Psoas muscle (tissue), 8 donors: Measurements from ENCODE around the gene RAPGEF6. TPM values are rescaled to one million over a fixed set of nuclear protein-coding genes. Genes with fewer than 3 reads are reported as not detected.

ENCODE experiments used
- ATAC-seq, 4 donors: fragments of 200-7000 bp; cut with Tn5 transposase; one replicate each; pipeline ENCODE4 v1.9.1; 2020; ENCODE audit warnings: moderate library complexity in 3 of 4, mild to moderate bottlenecking in 2 of 4
- DNase-seq, 2 donors: peaks; one replicate each; pipeline ENCODE4 v3.0.0-alpha.2; 2020
- H3K27ac ChIP-seq: fragments of 200-600 bp; one replicate; pipeline ENCODE4 v1.8.0; 2022
- H3K27me3 ChIP-seq, 3 donors: fragments of 200-600 bp in 1 of 3; one replicate each; pipeline versions ENCODE4 v1.6.1 to v1.8.0; 2013 to 2022; ENCODE audit warnings: low read length in 2 of 3, mild to moderate bottlenecking in 2 of 3, moderate library complexity in 1 of 3; ENCODE audit not compliant: insufficient read depth in 3 of 3
- H3K36me3 ChIP-seq, 2 donors: fragments of 200-600 bp in 1 of 2; one replicate each; pipeline versions ENCODE4 v1.6.1 to v1.8.0; 2013 to 2022; ENCODE audit warnings: low read depth in 1 of 2, mild to moderate bottlenecking in 1 of 2, moderate library complexity in 1 of 2; ENCODE audit not compliant: insufficient read depth in 1 of 2
- H3K4me1 ChIP-seq: fragments of 200-600 bp; one replicate; pipeline ENCODE4 v1.8.0; 2022
- H3K4me3 ChIP-seq: fragments of 200-600 bp; one replicate; pipeline ENCODE4 v1.8.0; 2022; ENCODE audit warnings: mild to moderate bottlenecking
- H3K9me3 ChIP-seq: fragments of 200-600 bp; one replicate; pipeline ENCODE4 v1.8.0; 2022
- WGBS, 3 donors: extraction: QIAGEN DNeasy Blood & Tissue Kit; methylation state at CpG; one replicate each; pipeline versions ENCODE4 v1.1.6 to v1.1.7; 2013; 5-methylcytosine and 5-hydroxymethylcytosine counted together
- intact Hi-C, 2 donors: fragments of 100-400 bp; cut with DNase I; formaldehyde crosslinking; loops; one replicate each; pipeline versions ENCODE4 v1.11.0 to v1.14.2; 2022
- polyA plus RNA-seq, 3 donors: library from polyadenylated mRNA; stranded (reverse); fragments of 200-250 nt; gene quantifications; one replicate each; pipeline ENCODE4 v1.2.3, GENCODE V29; 2013
- total RNA-seq, 4 donors: library from RNA; stranded (reverse); fragmentation: NEBNext Ultra II Directional in 2 of 4; extraction: Animal tissue kit (Norgen Biotek cat#: 25700) in 2 of 4; gene quantifications; one replicate each; pipeline versions ENCODE4 v1.2.1 to v1.2.4, GENCODE V29; 2021 to 2023
- TF ChIP-seq, protein P1 (sequence below): fragments of 200-600 bp; IDR thresholded peaks from one replicate; pipeline ENCODE4 v1.8.0; 2022; ENCODE audit warnings: antibody characterized with exemption
- donor health status: healthy with polysubstance abuse.
- donor health status: DM: no; HTN: no; CAD: no; lungs with moderate emphysema.
- donor health status: Bipolar disorder and iron deficiency.
- donor health status: healthy.
- donor health status: DM: yes; HTN: yes; CAD: no.
- donor health status: DM: no; HTN: no; CAD: no.
- donor health status: DM: no; HTN: no; CAD: no.
- donor health status: DM: yes; HTN: yes; CAD: no.

Gene RAPGEF6
- total and polyA plus RNA-seq, 7 donors: 1.7 to 14.1 (median 6.9) TPM

- H3K4me1 ChIP-seq: no peaks in the 10 kb centered on the region
- no peaks in the 10 kb centered on the region for H3K9me3 ChIP-seq
- TF ChIP-seq, protein P1, sequence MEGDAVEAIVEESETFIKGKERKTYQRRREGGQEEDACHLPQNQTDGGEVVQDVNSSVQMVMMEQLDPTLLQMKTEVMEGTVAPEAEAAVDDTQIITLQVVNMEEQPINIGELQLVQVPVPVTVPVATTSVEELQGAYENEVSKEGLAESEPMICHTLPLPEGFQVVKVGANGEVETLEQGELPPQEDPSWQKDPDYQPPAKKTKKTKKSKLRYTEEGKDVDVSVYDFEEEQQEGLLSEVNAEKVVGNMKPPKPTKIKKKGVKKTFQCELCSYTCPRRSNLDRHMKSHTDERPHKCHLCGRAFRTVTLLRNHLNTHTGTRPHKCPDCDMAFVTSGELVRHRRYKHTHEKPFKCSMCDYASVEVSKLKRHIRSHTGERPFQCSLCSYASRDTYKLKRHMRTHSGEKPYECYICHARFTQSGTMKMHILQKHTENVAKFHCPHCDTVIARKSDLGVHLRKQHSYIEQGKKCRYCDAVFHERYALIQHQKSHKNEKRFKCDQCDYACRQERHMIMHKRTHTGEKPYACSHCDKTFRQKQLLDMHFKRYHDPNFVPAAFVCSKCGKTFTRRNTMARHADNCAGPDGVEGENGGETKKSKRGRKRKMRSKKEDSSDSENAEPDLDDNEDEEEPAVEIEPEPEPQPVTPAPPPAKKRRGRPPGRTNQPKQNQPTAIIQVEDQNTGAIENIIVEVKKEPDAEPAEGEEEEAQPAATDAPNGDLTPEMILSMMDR: no peak
- no peaks in the 10 kb centered on the region for H3K27me3 ChIP-seq
- H3K4me3 ChIP-seq: no peak overlapping the region
- DNase-seq (no peak), ATAC-seq (no peak)
- no peak overlapping the region for H3K27ac ChIP-seq
- WGBS, 3 donors: 95 to 97% (median 97%) methylated on average over 3 of the region's 3 CpGs
- H3K36me3 ChIP-seq: peaks cover 0 to 68% of the 10 kb centered on the region in 2 donors
- intact Hi-C loops: no loop called here
Measured at GRCh38 chr5:131396015-131396414, 239.0 kb downstream of the RAPGEF6 start.

DNA sequence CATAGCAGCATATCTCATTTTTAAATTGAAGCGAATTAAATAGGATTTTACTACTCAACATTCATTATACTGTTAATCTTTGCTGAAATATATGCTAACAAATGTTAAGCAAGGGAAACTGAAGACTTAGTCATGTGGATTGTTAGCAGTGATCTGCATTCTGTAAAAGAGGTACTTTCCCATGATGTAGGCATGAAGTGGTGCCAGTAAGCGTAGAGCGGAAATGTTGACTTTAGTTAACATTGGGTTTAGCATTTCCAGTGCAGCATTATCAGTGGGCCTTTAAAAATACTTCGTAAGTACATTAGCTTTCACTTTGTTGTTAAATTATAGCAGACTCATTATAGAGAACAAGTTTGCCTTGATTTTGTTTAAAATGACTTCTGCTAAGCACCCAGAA is 240.9 kb downstream of the RAPGEF6 start:
- no peak overlapping the region for H3K4me3 ChIP-seq
- H3K27ac ChIP-seq: no peak overlapping the region
- no peaks in the 10 kb centered on the region for H3K9me3 ChIP-seq
- peak in 1 of 4 donors; percentile 41 for ATAC-seq
- WGBS, 3 donors: 69 to 86% (median 75%) methylated on average over 4 of the region's 4 CpGs
- DNase-seq: no peak
- TF ChIP-seq, protein P1: no peak
- H3K4me1 ChIP-seq: no peaks in the 10 kb centered on the region
- peaks cover 0 to 69% of the 10 kb centered on the region in 2 donors for H3K36me3 ChIP-seq
- no peaks in the 10 kb centered on the region for H3K27me3 ChIP-seq
- intact Hi-C loops: no loop called here

- peaks cover 0 to 66% of the 10 kb centered on the region in 2 donors for H3K36me3 ChIP-seq
- TF ChIP-seq, protein P1: no peak
- no peak overlapping the region for H3K27ac ChIP-seq
- peak in 3 of 4 donors; percentile 53 to 55 (median 54) for ATAC-seq
- no peaks in the 10 kb centered on the region for H3K9me3 ChIP-seq
- intact Hi-C loops: no loop called here
- H3K4me1 ChIP-seq: no peaks in the 10 kb centered on the region
- no peak for DNase-seq
- no peaks in the 10 kb centered on the region for H3K27me3 ChIP-seq
- no peak overlapping the region for H3K4me3 ChIP-seq
- 22 to 52% (median 30%) methylated on average over 5 of the region's 5 CpGs for WGBS, 3 donors
Measured at GRCh38 chr5:131393498-131393968, 241.5 kb downstream of the RAPGEF6 start.

GRCh38 chr5:131392466-131393095 is 242.4 kb downstream of the RAPGEF6 start:
- intact Hi-C loops: no loop called here
- no peaks in the 10 kb centered on the region for H3K27me3 ChIP-seq
- no peaks in the 10 kb centered on the region for H3K9me3 ChIP-seq
- H3K4me3 ChIP-seq: no peak overlapping the region
- ATAC-seq: no peak
- DNase-seq: no peak
- TF ChIP-seq, protein P1: no peak
- H3K36me3 ChIP-seq: peaks cover 0 to 71% of the 10 kb centered on the region in 2 donors
- H3K27ac ChIP-seq: no peak overlapping the region
- 79 to 87% (median 83%) methylated on average over 5 of the region's 5 CpGs for WGBS, 3 donors
- H3K4me1 ChIP-seq: no peaks in the 10 kb centered on the region

DNA sequence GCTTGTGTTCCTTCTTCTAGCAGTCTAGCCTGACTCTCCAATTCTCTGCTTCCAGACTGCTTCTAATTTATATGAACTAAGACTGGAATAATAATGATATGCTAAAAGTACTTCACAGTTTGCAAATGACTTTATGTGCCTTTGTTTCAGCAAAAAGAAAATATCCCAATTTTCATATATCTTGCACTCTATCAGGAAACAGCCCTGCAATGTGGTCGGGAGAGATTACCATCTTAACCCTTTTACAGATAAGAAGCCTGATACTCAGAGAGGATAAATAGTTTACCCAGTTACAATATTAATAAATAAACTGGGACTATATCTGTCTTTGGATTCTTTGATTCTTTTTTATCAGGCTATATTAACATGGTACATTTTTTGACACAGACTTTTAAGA is 245.2 kb downstream of the RAPGEF6 start:
- H3K4me3 ChIP-seq: no peak overlapping the region
- no peaks in the 10 kb centered on the region for H3K27me3 ChIP-seq
- intact Hi-C loops: no loop called here
- H3K27ac ChIP-seq: no peak overlapping the region
- no peak for DNase-seq
- no peaks in the 10 kb centered on the region for H3K9me3 ChIP-seq
- no peaks in the 10 kb centered on the region for H3K4me1 ChIP-seq
- TF ChIP-seq, protein P1: no peak
- 51 to 67% (median 64%) methylated on average over 1 of the region's 1 CpG for WGBS, 3 donors
- peaks cover 0 to 65% of the 10 kb centered on the region in 2 donors for H3K36me3 ChIP-seq
- ATAC-seq: no peak
